AG08396 (cell line): Measurements from ENCODE around the gene DEPDC1B.
"Not testable (repeated sequence)": the region's sequence is repeated elsewhere in the genome, so short reads cannot be mapped to it uniquely, and the experiment has no call there.

Source experiments
- DNase-seq: peaks from one replicate; pipeline ENCODE4 v3.0.0; 2012; ENCODE audit warnings: low spot score, mixed read lengths

Gene DEPDC1B

GRCh38 chr5:60698336-60698735 is 1.6 kb downstream of the DEPDC1B start:
- DNase-seq = no peak

GRCh38 chr5:60690326-60690725 is 9.6 kb downstream of the DEPDC1B start:
- DNase-seq = no peak

GRCh38 chr5:60688980-60689379 is 11.0 kb downstream of the DEPDC1B start:
- no peak for DNase-seq

- peak; percentile 43 for DNase-seq
Measured at GRCh38 chr5:60687927-60688720, 11.8 kb downstream of the DEPDC1B start.

- DNase-seq = no peak
Measured at GRCh38 chr5:60686157-60686556, 13.8 kb downstream of the DEPDC1B start.

- DNase-seq = no peak
Measured at GRCh38 chr5:60685700-60686099, 14.3 kb downstream of the DEPDC1B start.

GRCh38 chr5:60685028-60685427 is 14.9 kb downstream of the DEPDC1B start:
- DNase-seq = no peak

GRCh38 chr5:60682007-60682406 is 18.0 kb downstream of the DEPDC1B start:
- not testable (repeated sequence) for DNase-seq

GRCh38 chr5:60679816-60680215 is 20.1 kb downstream of the DEPDC1B start:
- no peak for DNase-seq

- peak; percentile 25 for DNase-seq
Measured at GRCh38 chr5:60677850-60678664, 21.9 kb downstream of the DEPDC1B start.

GRCh38 chr5:60675286-60675685 is 24.7 kb downstream of the DEPDC1B start:
- DNase-seq = no peak

GRCh38 chr5:60674251-60675069 is 25.5 kb downstream of the DEPDC1B start:
- DNase-seq = no peak

- DNase-seq = no peak
Measured at GRCh38 chr5:60673334-60673733, 26.6 kb downstream of the DEPDC1B start.

GRCh38 chr5:60672693-60673264 is 27.2 kb downstream of the DEPDC1B start:
- no peak for DNase-seq

- DNase-seq = no peak
Measured at GRCh38 chr5:60671899-60672692, 27.9 kb downstream of the DEPDC1B start.

GRCh38 chr5:60670749-60671148 is 29.2 kb downstream of the DEPDC1B start:
- no peak for DNase-seq

GRCh38 chr5:60668686-60669304 is 31.2 kb downstream of the DEPDC1B start:
- no peak for DNase-seq

- DNase-seq = peak; percentile 76
Measured at GRCh38 chr5:60651872-60652620, 47.9 kb downstream of the DEPDC1B start.

- DNase-seq = peak; percentile 21
Measured at GRCh38 chr5:60649288-60649917, 50.6 kb downstream of the DEPDC1B start.
